Hepatocyte (in vitro differentiated cells): ENCODE measurements around the gene CYSRT1.

Experiments used
- EZH2 ChIP-seq: fragments of 200-600 bp; sonication (generic); IDR thresholded peaks from 2 replicates; pipeline ENCODE4 v1.6.1; 2016; ENCODE audit warnings: antibody characterized with exemption, mild to moderate bottlenecking, borderline replicate concordance
- TF ChIP-seq, protein P1 (sequence below): fragments of 200-600 bp; sonication (generic); IDR thresholded peaks from 2 replicates; pipeline ENCODE4 v1.5.1; 2016; ENCODE audit warnings: antibody characterized with exemption, mild to moderate bottlenecking; ENCODE audit not compliant: poor library complexity

DNA sequence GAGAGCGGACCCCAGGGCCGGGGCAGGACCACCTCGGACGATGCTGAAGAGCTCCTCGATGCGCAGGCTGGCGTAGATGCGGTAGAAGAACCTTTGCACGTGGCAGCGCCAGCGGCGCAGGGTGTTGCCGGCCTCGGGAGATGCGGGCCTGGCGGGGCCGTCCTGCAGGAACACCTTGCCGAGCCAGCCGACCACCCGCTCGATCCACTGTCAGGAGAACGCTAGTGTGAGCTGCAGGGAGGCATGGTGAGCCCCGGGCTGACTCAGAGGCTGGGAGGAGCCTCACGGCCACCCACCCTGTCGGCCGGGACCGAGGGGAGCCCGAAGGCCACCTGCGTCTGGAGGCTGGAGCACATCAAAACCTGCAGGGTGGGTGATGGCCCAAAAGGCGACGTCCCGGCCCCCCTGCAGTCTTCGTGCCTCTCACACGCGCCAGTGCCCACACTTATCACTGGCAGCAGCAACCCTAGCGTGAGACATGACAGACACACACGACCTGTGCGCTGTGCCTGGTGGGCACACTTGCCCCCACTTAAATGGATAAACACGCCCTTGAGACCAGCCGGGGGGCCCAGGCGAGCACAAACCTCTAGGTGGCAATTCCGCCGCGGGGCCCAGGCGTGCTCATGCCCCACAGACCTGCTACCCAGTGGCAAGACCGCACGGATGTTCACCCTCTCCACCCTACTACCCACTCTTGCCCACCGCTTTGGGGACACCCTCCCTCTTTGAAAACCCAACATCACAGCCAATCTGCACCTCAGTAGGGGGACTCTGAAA is 39.9 kb upstream of the CYSRT1 start:
- TF ChIP-seq EZH2, result no peak
- TF ChIP-seq, protein P1, sequence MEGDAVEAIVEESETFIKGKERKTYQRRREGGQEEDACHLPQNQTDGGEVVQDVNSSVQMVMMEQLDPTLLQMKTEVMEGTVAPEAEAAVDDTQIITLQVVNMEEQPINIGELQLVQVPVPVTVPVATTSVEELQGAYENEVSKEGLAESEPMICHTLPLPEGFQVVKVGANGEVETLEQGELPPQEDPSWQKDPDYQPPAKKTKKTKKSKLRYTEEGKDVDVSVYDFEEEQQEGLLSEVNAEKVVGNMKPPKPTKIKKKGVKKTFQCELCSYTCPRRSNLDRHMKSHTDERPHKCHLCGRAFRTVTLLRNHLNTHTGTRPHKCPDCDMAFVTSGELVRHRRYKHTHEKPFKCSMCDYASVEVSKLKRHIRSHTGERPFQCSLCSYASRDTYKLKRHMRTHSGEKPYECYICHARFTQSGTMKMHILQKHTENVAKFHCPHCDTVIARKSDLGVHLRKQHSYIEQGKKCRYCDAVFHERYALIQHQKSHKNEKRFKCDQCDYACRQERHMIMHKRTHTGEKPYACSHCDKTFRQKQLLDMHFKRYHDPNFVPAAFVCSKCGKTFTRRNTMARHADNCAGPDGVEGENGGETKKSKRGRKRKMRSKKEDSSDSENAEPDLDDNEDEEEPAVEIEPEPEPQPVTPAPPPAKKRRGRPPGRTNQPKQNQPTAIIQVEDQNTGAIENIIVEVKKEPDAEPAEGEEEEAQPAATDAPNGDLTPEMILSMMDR, result no peak
